ENCODE results near the gene DNAJC12.

DNA sequence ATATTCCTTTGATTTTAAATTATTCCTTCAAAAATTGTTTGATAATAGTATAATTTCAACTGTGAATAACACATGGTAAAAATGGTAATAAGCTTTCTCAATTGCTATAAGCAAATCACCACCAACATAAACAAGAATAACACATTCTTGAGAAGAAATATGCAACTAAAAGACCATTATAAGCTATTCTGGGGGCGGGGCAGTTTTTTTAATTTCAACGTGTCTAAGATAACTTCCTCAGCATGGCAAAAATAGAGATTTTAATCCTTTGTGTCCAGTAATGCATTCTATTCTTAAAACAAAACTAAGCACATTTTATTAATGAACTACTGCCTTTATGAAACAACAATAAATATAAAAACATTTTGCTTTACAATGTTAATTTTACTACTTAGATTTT lies 1.5 kb downstream of the DNAJC12 start:
- TF ChIP-seq TOX (CRISPR knock-in tag; IDR thresholded peaks at IDR 0.05; ENCODE audit: borderline replicate concordance) (no peak), ZFP3 (CRISPR knock-in tag; IDR thresholded peaks at IDR 0.05) (no peak), ZNF565 (CRISPR knock-in tag; conservative IDR thresholded peaks at IDR 0.05; ENCODE audit: low read depth) (no peak), ZFP30 (CRISPR knock-in tag; IDR thresholded peaks at IDR 0.05) (no peak), CSDC2 (CRISPR knock-in tag; IDR thresholded peaks at IDR 0.05) (no peak), POU6F1 (CRISPR knock-in tag; IDR thresholded peaks at IDR 0.05; ENCODE audit: borderline replicate concordance, low read depth) (no peak), ARNTL (CRISPR knock-in tag; IDR thresholded peaks at IDR 0.05; ENCODE audit: borderline replicate concordance, low read depth) (no peak), PATZ1 (CRISPR knock-in tag; IDR thresholded peaks at IDR 0.05; ENCODE audit: borderline replicate concordance) (no peak), ZNF70 (CRISPR knock-in tag; IDR thresholded peaks at IDR 0.05) (no peak), ISL1 (CRISPR knock-in tag; IDR thresholded peaks at IDR 0.05) (no peak), PPARA (CRISPR knock-in tag; IDR thresholded peaks at IDR 0.05; ENCODE audit: borderline replicate concordance) (no peak), SNAI2 (CRISPR knock-in tag; IDR thresholded peaks at IDR 0.05) (no peak)
- TF ChIP-seq, protein P1, sequence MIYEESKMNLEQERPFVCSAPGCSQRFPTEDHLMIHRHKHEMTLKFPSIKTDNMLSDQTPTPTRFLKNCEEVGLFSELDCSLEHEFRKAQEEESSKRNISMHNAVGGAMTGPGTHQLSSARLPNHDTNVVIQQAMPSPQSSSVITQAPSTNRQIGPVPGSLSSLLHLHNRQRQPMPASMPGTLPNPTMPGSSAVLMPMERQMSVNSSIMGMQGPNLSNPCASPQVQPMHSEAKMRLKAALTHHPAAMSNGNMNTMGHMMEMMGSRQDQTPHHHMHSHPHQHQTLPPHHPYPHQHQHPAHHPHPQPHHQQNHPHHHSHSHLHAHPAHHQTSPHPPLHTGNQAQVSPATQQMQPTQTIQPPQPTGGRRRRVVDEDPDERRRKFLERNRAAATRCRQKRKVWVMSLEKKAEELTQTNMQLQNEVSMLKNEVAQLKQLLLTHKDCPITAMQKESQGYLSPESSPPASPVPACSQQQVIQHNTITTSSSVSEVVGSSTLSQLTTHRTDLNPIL (CRISPR knock-in tag; IDR thresholded peaks at IDR 0.05; ENCODE audit: low read depth), result no peak

Measured in SK-N-SH treated with all-trans-retinoic acid at 6 μM for 48 hours (cell line).